ENCODE results near the gene CAPRIN2.

CAPRIN2 gene

GRCh38 chr12:30707613-30708342 is 47.0 kb downstream of the CAPRIN2 start:
- no peak for DNase-seq (ENCODE audit: low read depth, low spot score)
- no peak overlapping the region for H3K27ac ChIP-seq

- no peak for DNase-seq (ENCODE audit: low read depth, low spot score)
These were observed 48.3 kb downstream of the CAPRIN2 start for GRCh38 chr12:30706476-30706875.

GRCh38 chr12:30701056-30701455 is 53.7 kb downstream of the CAPRIN2 start:
- H3K27ac ChIP-seq = no peak overlapping the region
- no peak for DNase-seq (ENCODE audit: low read depth, low spot score)

More at GRCh38 chr12:30706476-30706875, 48.3 kb downstream of the CAPRIN2 start:
- no peak overlapping the region for H3K27ac ChIP-seq

- no peak for DNase-seq (ENCODE audit: low read depth, low spot score)
- no peak overlapping the region for H3K27ac ChIP-seq
These were observed 54.4 kb downstream of the CAPRIN2 start for GRCh38 chr12:30700216-30700900.

GRCh38 chr12:30698346-30698745 is 56.4 kb downstream of the CAPRIN2 start:
- DNase-seq (ENCODE audit: low read depth, low spot score) = no peak
- H3K27ac ChIP-seq = no peak overlapping the region

- no peak overlapping the region for H3K27ac ChIP-seq
- DNase-seq (ENCODE audit: low read depth, low spot score) = no peak
These were observed 57.8 kb downstream of the CAPRIN2 start for GRCh38 chr12:30696943-30697342.

GRCh38 chr12:30696486-30696885 is 58.3 kb downstream of the CAPRIN2 start:
- no peak for DNase-seq (ENCODE audit: low read depth, low spot score)
- no peak overlapping the region for H3K27ac ChIP-seq

GRCh38 chr12:30696103-30696408 is 58.7 kb downstream of the CAPRIN2 start:
- no peak overlapping the region for H3K27ac ChIP-seq
- DNase-seq (ENCODE audit: low read depth, low spot score) = no peak

GRCh38 chr12:30695199-30696102 is 59.3 kb downstream of the CAPRIN2 start, which contains the start of gene IPO8:
Gene IPO8, minus strand, starts transcription at chr12:30695869. Its CDS starts 222 bp downstream, at chr12:30695647.
- DNase-seq (ENCODE audit: low read depth, low spot score) = peak; percentile 61
- peak within 1 kb of the TSS; percentile 40 for H3K27ac ChIP-seq

- H3K27ac ChIP-seq = peak overlapping the region; percentile 40
- DNase-seq (ENCODE audit: low read depth, low spot score) = no peak
These were observed 60.1 kb downstream of the CAPRIN2 start for GRCh38 chr12:30694412-30695198.

- DNase-seq (ENCODE audit: low read depth, low spot score) = no peak
- no peak overlapping the region for H3K27ac ChIP-seq
These were observed 62.3 kb downstream of the CAPRIN2 start for GRCh38 chr12:30692470-30692869.

GRCh38 chr12:30691122-30691879 is 63.5 kb downstream of the CAPRIN2 start:
- DNase-seq (ENCODE audit: low read depth, low spot score) = no peak
- peak overlapping the region; percentile 21 for H3K27ac ChIP-seq

- DNase-seq (ENCODE audit: low read depth, low spot score) = no peak
These were observed 67.3 kb downstream of the CAPRIN2 start for GRCh38 chr12:30687265-30687986.

GRCh38 chr12:30679241-30679640 is 75.5 kb downstream of the CAPRIN2 start:
- no peak overlapping the region for H3K27ac ChIP-seq
- no peak for DNase-seq (ENCODE audit: low read depth, low spot score)

More at GRCh38 chr12:30687265-30687986, 67.3 kb downstream of the CAPRIN2 start:
- H3K27ac ChIP-seq = no peak overlapping the region

GRCh38 chr12:30678221-30678620 is 76.5 kb downstream of the CAPRIN2 start:
- H3K27ac ChIP-seq = no peak overlapping the region
- no peak for DNase-seq (ENCODE audit: low read depth, low spot score)

GRCh38 chr12:30661210-30661609 is 93.5 kb downstream of the CAPRIN2 start:
- no peak for DNase-seq (ENCODE audit: low read depth, low spot score)
- H3K27ac ChIP-seq = no peak overlapping the region
